Measurements from ENCODE around the gene TMC1. TPM values are rescaled to one million over a fixed set of nuclear protein-coding genes. Genes with fewer than 3 reads are reported as not detected.

The TMC1 gene
- total and polyA plus RNA-seq, 2 of the 13 experiments (the other 11 are each of a cell fraction or from before 2014, with no cell fraction given) = 0.02 to 0.03 TPM

DNA sequence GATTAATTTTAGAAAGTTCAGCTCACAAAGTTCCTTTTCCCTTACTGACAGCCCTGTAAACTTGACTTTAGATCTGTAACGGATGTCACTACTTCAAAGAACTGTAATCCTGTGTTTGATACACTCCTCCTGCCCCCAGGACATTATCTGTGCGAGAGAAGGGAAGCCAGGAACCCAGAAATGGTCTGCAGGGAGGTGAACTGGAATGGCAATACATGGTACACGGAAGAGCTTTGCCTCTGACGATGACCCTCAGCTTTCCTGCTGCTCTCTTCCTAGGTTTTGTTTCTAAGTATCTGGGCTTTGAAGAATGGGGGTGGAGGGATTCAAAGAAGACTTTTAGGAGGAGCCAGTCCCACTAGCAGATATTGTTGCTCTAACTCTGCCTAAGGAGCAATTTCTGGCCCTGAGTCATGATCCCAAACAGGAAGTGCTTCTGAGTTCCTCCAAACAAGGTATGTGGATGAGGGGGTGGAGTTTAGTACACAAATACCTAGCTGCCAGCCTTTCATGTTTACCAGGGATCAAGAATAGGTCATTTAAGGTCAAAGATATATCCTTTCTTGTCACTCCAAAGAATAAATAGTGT, 43.4 kb upstream of the TMC1 start (continued):
- no peak for TF ChIP-seq SIN3A (IDR thresholded peaks at IDR 0.05; ENCODE audit: borderline replicate concordance, low read depth, low read length)
- no peak for TF ChIP-seq AGO1 (IDR thresholded peaks at IDR 0.05; ENCODE audit: low read depth, low read length, poor library complexity, severe bottlenecking)
- no peak for TF ChIP-seq PAF1 (CRISPR knock-in tag; IDR thresholded peaks at IDR 0.05)
- TF ChIP-seq RXRB (CRISPR knock-in tag; IDR thresholded peaks at IDR 0.05; ENCODE audit: borderline replicate concordance) = peak; percentile 69; the same call in 1 of the 2 replicates
- TF ChIP-seq EP300 (IDR thresholded peaks at IDR 0.05; ENCODE audit: low read depth in 2 of 2, low read length in 2 of 2) = peak in 1 of 2 experiments; percentile 71; a peak in 2 of 4 replicates
- TF ChIP-seq EP300 (CRISPR knock-in tag; IDR thresholded peaks at IDR 0.05; ENCODE audit: borderline replicate concordance) = peak; percentile 66
- peak; percentile 86 for TF ChIP-seq FOSL2 (CRISPR knock-in tag; IDR thresholded peaks at IDR 0.05)
- TF ChIP-seq TRIM24 (CRISPR knock-in tag; IDR thresholded peaks at IDR 0.05) = no peak
- no peak for TF ChIP-seq CREB1 (IDR thresholded peaks at IDR 0.05)
- TF ChIP-seq CREB1 (CRISPR knock-in tag; IDR thresholded peaks at IDR 0.05) = no peak; the same call in 1 of the 2 replicates
- peak; percentile 64; the same call in 1 of the 2 replicates for TF ChIP-seq SIX4 (CRISPR knock-in tag; IDR thresholded peaks at IDR 0.05)
- TF ChIP-seq, protein P1, sequence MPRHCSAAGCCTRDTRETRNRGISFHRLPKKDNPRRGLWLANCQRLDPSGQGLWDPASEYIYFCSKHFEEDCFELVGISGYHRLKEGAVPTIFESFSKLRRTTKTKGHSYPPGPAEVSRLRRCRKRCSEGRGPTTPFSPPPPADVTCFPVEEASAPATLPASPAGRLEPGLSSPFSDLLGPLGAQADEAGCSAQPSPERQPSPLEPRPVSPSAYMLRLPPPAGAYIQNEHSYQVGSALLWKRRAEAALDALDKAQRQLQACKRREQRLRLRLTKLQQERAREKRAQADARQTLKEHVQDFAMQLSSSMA (CRISPR knock-in tag; IDR thresholded peaks at IDR 0.05) = no peak
- peak; percentile 77 for TF ChIP-seq RARA (CRISPR knock-in tag; IDR thresholded peaks at IDR 0.05)
- peak; percentile 41; the same call in 1 of the 2 replicates for TF ChIP-seq HDAC2 (CRISPR knock-in tag; IDR thresholded peaks at IDR 0.05)
- TF ChIP-seq ATF7 (IDR thresholded peaks at IDR 0.05) = no peak
- TF ChIP-seq ATF7 (CRISPR knock-in tag; IDR thresholded peaks at IDR 0.05) = no peak
- TF ChIP-seq ZNF607 (CRISPR knock-in tag; IDR thresholded peaks at IDR 0.05; ENCODE audit: borderline replicate concordance) = no peak
- TF ChIP-seq, protein P2, sequence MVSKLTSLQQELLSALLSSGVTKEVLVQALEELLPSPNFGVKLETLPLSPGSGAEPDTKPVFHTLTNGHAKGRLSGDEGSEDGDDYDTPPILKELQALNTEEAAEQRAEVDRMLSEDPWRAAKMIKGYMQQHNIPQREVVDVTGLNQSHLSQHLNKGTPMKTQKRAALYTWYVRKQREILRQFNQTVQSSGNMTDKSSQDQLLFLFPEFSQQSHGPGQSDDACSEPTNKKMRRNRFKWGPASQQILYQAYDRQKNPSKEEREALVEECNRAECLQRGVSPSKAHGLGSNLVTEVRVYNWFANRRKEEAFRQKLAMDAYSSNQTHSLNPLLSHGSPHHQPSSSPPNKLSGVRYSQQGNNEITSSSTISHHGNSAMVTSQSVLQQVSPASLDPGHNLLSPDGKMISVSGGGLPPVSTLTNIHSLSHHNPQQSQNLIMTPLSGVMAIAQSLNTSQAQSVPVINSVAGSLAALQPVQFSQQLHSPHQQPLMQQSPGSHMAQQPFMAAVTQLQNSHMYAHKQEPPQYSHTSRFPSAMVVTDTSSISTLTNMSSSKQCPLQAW (CRISPR knock-in tag; IDR thresholded peaks at IDR 0.05) = no peak
- peak; percentile 83 for TF ChIP-seq NR2F2 (IDR thresholded peaks at IDR 0.05; ENCODE audit: borderline replicate concordance, low read depth)
- no peak for TF ChIP-seq FOXP1 (IDR thresholded peaks at IDR 0.05)
- TF ChIP-seq FOXP1 (CRISPR knock-in tag; IDR thresholded peaks at IDR 0.05) = peak; percentile 81
- TF ChIP-seq CHCHD3 (CRISPR knock-in tag; IDR thresholded peaks at IDR 0.05) = no peak
- TF ChIP-seq, protein P3, sequence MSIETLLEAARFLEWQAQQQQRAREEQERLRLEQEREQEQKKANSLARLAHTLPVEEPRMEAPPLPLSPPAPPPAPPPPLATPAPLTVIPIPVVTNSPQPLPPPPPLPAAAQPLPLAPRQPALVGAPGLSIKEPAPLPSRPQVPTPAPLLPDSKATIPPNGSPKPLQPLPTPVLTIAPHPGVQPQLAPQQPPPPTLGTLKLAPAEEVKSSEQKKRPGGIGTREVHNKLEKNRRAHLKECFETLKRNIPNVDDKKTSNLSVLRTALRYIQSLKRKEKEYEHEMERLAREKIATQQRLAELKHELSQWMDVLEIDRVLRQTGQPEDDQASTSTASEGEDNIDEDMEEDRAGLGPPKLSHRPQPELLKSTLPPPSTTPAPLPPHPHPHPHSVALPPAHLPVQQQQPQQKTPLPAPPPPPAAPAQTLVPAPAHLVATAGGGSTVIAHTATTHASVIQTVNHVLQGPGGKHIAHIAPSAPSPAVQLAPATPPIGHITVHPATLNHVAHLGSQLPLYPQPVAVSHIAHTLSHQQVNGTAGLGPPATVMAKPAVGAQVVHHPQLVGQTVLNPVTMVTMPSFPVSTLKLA (IDR thresholded peaks at IDR 0.05) = no peak
- TF ChIP-seq, protein P4, sequence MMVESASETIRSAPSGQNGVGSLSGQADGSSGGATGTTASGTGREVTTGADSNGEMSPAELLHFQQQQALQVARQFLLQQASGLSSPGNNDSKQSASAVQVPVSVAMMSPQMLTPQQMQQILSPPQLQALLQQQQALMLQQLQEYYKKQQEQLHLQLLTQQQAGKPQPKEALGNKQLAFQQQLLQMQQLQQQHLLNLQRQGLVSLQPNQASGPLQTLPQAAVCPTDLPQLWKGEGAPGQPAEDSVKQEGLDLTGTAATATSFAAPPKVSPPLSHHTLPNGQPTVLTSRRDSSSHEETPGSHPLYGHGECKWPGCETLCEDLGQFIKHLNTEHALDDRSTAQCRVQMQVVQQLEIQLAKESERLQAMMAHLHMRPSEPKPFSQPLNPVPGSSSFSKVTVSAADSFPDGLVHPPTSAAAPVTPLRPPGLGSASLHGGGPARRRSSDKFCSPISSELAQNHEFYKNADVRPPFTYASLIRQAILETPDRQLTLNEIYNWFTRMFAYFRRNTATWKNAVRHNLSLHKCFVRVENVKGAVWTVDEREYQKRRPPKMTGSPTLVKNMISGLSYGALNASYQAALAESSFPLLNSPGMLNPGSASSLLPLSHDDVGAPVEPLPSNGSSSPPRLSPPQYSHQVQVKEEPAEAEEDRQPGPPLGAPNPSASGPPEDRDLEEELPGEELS (CRISPR knock-in tag; IDR thresholded peaks at IDR 0.05) = peak; percentile 76
- TF ChIP-seq KAT8 (CRISPR knock-in tag; IDR thresholded peaks at IDR 0.05) = peak; percentile 48; the same call in 1 of the 2 replicates
- TF ChIP-seq NFATC3 (CRISPR knock-in tag; IDR thresholded peaks at IDR 0.05) = no peak

Measured in HepG2 (cell line).